Stimulated activated CD4-positive, alpha-beta T cell treated with anti-CD3 and anti-CD28 coated beads, Interleukin-1b, Interleukin-23, amount 100 ng/mL, for 48 hours (primary cell): ENCODE results near the gene GART.
A peak's percentile ranks its signal among the peaks of the same experiment; 100 is the strongest.
"Not testable (repeated sequence)": the region's sequence is repeated elsewhere in the genome, so short reads cannot be mapped to it uniquely, and the experiment has no call there.

ENCODE experiments used
- DNase-seq: peaks from one replicate; pipeline ENCODE4 v3.0.0-alpha.2; 2020

The GART gene

DNA sequence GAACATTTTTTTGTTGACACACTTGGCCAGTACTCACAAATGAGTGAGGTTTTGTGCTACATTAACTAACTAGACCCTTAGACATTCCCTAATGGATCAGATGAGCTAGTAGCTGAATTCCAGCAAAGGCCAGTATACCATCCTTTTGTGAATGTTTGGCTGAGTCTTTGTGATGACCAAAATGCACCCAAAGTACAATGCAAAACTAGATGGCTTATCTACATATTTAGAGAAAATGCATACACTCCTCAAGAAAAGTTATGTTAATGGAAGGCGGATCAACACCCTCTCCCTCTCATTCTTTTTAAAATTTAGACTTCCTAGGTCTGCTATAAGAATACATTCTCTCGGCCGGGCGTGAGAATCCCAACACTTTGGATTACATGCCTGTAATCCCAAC, 30.3 kb downstream of the GART start:
- no peak for DNase-seq

DNA sequence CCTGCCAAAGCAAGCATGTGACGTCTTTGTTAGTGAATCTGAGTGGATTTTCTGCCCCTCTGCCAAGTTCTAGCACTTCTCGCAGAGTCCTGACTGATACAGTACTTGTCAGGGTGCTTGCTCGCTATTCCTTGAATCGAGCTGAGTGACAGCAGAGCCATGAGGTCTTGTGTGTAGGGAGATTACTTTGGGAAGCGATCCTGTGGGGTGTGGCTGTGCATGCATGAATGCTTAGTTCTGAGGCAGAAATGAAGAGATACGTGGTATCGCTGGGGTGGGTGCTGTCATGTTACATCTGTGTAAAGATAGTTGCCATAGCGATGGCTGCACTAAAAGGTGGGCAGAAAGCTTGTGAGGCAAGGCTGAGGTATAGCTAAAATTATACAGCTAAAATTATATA, 31.1 kb downstream of the GART start:
- no peak for DNase-seq

DNA sequence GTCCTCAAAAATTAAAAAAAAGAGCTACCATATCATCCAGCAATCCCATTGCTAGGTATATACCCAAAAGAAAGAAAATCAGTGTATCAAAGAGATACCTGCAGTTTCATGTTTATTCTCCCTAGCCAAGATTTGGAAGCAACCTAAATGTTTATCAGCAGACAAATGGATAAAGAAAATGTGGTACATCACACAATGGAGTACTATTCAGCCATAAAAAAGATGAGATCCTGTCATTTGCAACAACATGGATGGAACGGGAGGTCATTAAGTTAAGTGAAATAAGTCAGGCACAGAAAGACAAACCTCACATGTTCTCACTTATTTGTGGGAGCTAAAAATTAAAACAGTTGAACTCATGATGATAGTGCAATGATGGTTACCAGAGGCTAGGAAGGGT, 34.9 kb downstream of the GART start:
- not testable (repeated sequence) for DNase-seq

DNA sequence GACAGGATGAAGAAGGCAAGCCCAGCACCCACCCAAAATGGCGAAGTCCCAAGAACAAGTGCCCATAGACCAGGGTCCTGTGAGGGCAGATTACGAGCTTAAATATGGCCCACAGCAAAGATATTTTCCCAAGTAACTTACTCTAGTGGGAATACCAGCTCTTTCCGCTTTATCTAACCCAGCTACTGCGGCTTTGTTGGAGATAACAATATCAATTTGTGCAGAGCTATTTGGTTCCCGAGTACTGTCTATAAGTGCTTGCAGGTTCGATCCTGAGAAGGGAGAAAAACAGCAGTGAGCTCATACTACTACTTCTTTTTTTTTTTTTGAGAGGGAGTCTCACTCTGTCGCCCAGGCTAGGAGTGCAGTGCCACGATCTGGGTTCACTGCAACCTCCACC, 36.1 kb downstream of the GART start:
- DNase-seq = no peak

DNA sequence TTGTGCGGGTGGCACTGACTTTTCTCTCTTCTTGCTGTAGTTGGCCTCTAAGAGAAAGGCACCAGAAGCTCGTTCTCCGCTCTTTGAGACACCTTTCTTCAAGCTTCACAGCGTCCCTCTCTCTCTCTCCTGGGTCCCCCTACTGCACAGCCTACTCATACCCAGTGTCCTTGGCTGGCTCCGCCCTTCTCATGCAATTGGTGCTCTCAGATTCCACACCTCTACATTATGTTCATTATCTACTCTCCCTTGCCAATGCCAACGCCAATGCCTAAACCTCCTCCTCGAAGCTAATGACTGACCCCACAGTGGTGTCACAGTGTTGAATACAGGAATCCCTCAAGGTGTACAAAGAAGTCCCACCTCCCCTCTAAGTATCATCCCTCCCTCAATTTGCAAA, 45.6 kb downstream of the GART start:
- no peak for DNase-seq

GRCh38 chr21:33495743-33496142, 46.2 kb downstream of the GART start:
- DNase-seq = no peak

DNA sequence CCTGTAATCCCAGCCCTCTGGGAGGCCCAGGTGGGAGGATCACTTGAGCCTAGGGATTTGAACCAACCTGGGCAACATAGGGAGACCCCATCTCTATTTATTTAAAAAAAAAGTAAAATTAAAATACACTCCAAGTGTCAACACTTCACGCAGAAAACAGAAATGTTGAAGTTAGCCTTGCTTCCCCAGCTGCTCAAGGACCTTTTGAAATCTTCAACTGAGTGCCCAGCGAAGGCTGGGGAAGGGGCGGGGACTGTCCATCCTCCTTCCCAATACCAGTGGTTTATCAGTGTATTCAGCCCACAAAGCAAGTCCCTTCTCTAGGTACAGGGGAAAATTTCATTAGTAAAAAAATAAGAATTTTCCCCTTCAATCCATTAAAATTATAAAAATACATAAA, 48.2 kb downstream of the GART start:
- no peak for DNase-seq

- no peak for DNase-seq
These were observed 49.3 kb downstream of the GART start for GRCh38 chr21:33492571-33492970.

GRCh38 chr21:33491373-33492102, 50.4 kb downstream of the GART start, which contains the start of gene DNAJC28:
Gene DNAJC28, minus strand, starts transcription at chr21:33491716. Its CDS starts 2,323 bp downstream, at chr21:33489393.
- DNase-seq = peak; percentile 91

DNA sequence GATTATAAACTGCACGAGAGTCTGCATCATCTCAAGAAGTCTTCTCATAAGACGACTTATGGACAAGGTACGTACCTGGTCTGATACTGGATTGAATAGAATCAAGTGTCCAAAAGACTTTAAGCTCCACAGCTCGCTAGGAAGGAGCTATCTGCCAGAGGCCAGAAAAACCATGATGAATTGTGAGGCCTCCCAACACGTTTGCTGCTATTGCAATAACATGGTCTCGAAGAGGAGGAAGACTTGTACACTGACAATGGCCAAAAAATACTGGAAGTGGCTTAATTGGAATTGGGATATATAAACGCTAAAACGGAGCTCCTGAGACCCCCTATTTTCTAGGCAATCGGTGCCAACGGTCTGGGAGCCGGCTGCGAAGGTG, 50.9 kb downstream of the GART start:
- DNase-seq = no peak

DNA sequence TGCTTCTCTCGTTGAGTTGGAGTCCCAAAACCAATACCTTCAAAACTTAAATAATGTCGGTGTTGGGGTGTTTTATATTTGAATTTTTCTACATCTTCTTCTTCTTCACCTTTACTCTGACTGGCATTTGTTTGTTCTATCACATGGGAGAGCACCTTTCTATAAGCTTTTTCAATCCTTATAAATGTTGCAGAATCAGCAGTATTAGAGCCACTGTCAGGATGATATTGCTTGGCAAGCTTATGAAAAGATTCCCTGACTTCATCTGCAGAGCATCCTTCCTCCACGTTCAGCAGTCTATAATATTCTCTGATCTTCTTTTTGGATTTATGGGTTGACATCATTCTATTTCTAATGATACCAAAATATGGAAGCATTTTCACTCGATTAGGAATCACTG, 53.0 kb downstream of the GART start:
- no peak for DNase-seq

GRCh38 chr21:33487996-33488395, 53.9 kb downstream of the GART start:
- DNase-seq = no peak

GRCh38 chr21:33481314-33481943, 60.5 kb downstream of the GART start:
- DNase-seq = no peak

DNA sequence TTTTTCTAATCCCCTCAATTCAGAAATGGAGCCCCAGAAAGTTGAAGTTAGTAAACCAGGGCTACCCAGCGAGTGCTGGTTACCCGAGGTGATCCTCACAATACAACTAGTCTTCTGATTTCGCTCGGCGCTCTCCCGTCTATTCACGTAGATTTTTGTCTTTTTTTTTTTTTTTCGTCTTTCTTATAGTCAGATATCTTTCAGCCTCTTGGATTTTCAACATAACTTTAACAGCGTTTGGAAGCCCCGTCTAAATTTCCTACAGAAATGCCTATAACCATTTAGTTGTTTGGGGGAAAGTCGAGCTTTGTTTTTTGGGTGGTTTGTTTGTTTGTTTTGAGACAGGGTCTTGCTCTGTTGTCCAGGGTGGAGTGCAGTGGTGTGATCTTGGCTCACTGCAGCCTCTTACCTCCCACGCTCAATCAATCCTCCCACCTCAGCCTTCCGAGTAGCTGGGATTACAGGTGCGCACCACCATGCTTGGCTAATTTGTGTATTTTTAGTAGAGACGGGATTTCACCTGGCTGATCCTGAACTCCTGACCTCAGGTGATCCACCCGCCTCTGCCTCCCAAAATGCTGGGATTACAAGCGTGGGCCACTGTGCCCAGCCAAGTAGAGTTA, 61.3 kb downstream of the GART start:
- no peak for DNase-seq

- peak; percentile 97 for DNase-seq
These were observed 62.0 kb downstream of the GART start, which contains the start of gene TMEM50B for GRCh38 chr21:33479679-33480480. Gene TMEM50B, minus strand, starts transcription at chr21:33479974. Its CDS starts 11,089 bp downstream, at chr21:33468885.

DNA sequence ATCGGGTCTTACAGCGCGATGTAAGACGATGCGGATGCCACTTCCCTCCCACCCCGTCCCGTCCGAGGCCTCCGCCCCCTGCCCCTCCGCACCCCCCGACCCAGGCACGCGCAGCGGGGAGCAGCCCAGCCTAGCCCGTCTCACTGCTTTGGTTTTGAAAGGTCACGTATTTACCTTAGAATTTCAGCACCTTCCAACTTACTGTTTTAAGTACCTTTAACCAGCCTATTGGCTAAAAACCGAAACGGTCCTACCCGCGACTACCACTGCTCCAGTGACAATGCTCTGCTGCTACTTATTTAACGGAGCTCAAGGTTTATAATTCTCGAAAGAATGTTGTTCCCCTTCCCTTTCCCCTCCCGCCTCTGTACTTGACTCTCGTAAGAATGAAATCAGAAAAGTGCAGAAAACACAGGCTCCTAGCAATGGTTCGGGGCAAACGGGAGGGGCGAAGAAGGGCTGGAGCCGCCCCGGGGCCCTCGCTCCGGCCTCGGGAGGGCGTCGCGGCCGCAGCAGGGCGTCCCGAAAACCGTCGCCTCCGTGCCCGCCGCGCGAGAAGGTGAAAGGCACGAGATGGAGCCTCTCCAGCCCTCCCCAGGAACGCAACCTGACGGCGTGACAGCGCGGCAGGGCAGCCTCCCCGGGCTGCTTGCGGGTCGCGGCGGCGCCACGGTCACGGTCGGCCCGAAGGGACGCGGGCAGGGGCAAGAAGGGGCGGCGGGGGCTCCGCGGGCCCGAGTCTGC, 62.8 kb downstream of the GART start:
- DNase-seq = peak; percentile 35

- DNase-seq = no peak
These were observed 63.7 kb downstream of the GART start for GRCh38 chr21:33478182-33478581.

DNA sequence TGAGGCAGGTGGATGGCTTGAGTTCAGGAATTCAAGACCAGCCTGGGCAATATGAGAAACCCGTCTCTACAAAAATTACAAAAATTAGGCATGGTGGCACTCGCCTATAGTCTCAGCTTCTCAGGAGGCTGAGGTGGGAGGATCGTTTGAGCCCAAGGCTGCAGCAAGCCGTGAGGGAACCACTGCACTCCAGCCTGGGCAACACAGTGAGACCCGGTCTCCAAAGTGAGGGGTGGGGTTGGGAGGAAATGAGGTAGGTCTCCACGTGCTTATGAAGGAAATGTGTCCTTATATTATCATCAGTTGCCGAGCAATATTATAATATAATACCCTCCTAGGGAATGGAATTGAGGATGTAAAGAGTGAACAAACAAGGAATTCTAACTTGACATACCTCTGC, 64.9 kb downstream of the GART start:
- DNase-seq = no peak

DNA sequence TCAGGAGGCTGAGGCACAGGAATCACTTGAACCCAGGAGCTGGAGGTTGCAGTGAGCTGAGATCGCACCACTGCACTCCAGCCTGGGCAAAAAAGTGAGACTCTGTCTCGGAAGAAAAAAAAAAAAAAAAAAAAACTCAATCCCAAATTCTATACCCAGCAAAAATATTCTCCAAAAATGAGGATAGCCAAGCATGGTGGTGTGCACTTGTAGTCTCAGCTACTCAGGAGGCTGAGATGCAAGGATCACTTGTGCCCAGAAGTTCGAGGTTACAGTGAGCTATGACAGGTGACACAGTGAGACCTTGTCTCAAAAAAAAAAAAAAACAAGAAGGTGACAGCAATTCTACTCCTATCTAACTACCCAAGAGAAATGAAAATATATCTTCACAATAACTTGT, 68.6 kb downstream of the GART start:
- DNase-seq = no peak

GRCh38 chr21:33470701-33471100, 71.2 kb downstream of the GART start:
- no peak for DNase-seq

DNA sequence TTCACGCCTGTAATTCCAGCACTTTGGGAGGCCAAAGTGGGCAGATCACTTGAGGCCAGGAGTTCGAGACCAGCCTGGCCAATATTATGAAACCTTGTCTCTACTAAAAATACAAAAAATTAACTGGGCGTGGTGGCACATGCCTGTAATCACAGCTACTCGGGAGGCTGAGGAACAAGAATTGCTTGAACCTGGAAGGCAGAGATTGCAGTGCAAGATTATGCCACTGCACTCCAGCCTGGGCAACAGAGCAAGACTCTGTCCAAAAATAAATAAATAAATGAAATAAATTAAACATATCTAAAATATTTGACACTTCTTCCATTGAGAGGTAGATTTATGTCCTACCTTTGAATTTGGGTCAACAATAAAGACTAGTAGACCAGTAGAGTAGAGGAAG, 72.7 kb downstream of the GART start:
- not testable (repeated sequence) for DNase-seq

DNA sequence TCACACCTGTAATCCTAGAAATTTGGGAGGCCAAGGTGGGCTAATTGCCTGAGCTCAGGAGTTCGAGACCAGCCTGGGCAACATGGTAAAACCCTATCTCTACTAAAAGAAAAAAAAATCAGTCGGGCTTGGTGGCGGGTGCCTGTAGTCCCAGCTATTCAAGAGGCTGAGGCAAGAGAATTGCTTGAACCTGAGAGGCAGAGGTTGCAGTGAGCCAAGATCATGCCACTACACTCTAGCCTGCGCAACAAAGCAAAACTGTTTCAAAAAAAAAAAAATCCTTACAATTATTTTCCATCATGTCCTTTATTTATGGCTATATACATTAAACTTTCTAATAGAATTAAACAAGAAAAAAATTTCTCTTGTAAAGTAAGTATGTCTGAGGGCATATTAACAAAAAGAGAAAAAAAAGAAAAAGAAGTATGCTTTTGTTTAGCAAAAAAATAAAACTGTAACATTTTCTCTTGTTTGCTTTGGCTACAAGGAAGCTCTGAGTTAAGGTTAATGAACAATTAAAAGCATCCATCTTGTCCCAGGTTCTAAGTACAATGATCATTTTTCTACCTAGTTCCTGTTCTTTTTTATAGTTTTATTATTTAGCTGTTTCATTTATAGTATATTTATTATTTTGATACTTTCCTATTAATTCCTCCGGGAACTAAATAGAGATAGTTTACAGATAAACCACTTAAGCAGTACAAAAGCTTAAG, 80.2 kb downstream of the GART start:
- no peak for DNase-seq
